ENCODE results near the gene LCN1. TPM values are rescaled to one million over a fixed set of nuclear protein-coding genes. Genes with fewer than 3 reads are reported as not detected.
"Not testable (repeated sequence)": the region's sequence is repeated elsewhere in the genome, so short reads cannot be mapped to it uniquely, and the experiment has no call there.

LCN1 gene
- total RNA-seq, 4 donors from 2014 or later: not detected

- no peak overlapping the region for H3K4me3 ChIP-seq (ENCODE audit: low read depth, poor library complexity, severe bottlenecking)
- WGBS, 2 donors: 72 to 76% methylated on average over 24 to 30 of the region's 30 CpGs
- DNase-seq (ENCODE audit: low spot score in 2 of 2): peak in 1 of 2 donors; percentile 79
- intact Hi-C loops (cut with DNase I; ENCODE audit: low total_unique reads): no loop called here
- no peak for TF ChIP-seq POLR2A (IDR thresholded peaks at IDR 0.05)
- TF ChIP-seq CTCF (IDR thresholded peaks at IDR 0.05): no peak
These were observed 5.7 kb downstream of the LCN1 start for GRCh38 chr9:135526730-135527571.

GRCh38 chr9:135528842-135529435 is 7.7 kb downstream of the LCN1 start:
- intact Hi-C loops (cut with DNase I; ENCODE audit: low total_unique reads); H3K4me3 ChIP-seq (ENCODE audit: low read depth, poor library complexity, severe bottlenecking): not testable (repeated sequence)
- 89 to 94% methylated on average over 10 of the region's 10 CpGs for WGBS, 2 donors
- DNase-seq (ENCODE audit: low spot score in 2 of 2): peak in 1 of 2 donors; percentile 61

- DNase-seq (ENCODE audit: low spot score in 2 of 2): peak in 1 of 2 donors; percentile 42
- H3K4me3 ChIP-seq (ENCODE audit: low read depth, poor library complexity, severe bottlenecking): no peak overlapping the region
- WGBS, 2 donors: 83 to 92% methylated on average over 5 of the region's 5 CpGs
- TF ChIP-seq CTCF (IDR thresholded peaks at IDR 0.05) (no peak), POLR2A (IDR thresholded peaks at IDR 0.05) (no peak)
- intact Hi-C loops (cut with DNase I; ENCODE audit: low total_unique reads): no loop called here
These were observed 8.9 kb downstream of the LCN1 start for GRCh38 chr9:135530146-135530545.

- WGBS, 2 donors: 88 to 96% methylated on average over 6 to 9 of the region's 10 CpGs
- no peak for TF ChIP-seq POLR2A (IDR thresholded peaks at IDR 0.05)
- TF ChIP-seq CTCF (IDR thresholded peaks at IDR 0.05): no peak
- intact Hi-C loops (cut with DNase I; ENCODE audit: low total_unique reads): no loop called here
- H3K4me3 ChIP-seq (ENCODE audit: low read depth, poor library complexity, severe bottlenecking): no peak overlapping the region
- peak in 1 of 2 donors; percentile 77 for DNase-seq (ENCODE audit: low spot score in 2 of 2)
These were observed 9.9 kb downstream of the LCN1 start for GRCh38 chr9:135531096-135531495.

GRCh38 chr9:135533113-135533512 is 11.9 kb downstream of the LCN1 start:
- intact Hi-C loops (cut with DNase I; ENCODE audit: low total_unique reads): no loop called here
- WGBS, 2 donors: 89 to 94% methylated on average over 3 of the region's 3 CpGs
- DNase-seq (ENCODE audit: low spot score in 2 of 2): no peak
- TF ChIP-seq CTCF (IDR thresholded peaks at IDR 0.05): no peak
- no peak for TF ChIP-seq POLR2A (IDR thresholded peaks at IDR 0.05)
- no peak overlapping the region for H3K4me3 ChIP-seq (ENCODE audit: low read depth, poor library complexity, severe bottlenecking)

GRCh38 chr9:135533674-135534073 is 12.4 kb downstream of the LCN1 start:
- no peak for TF ChIP-seq POLR2A (IDR thresholded peaks at IDR 0.05)
- TF ChIP-seq CTCF (IDR thresholded peaks at IDR 0.05): no peak
- DNase-seq (ENCODE audit: low spot score in 2 of 2): peak in 1 of 2 donors; percentile 60
- 83 to 84% methylated on average over 12 of the region's 12 CpGs for WGBS, 2 donors
- intact Hi-C loops (cut with DNase I; ENCODE audit: low total_unique reads): no loop called here
- no peak overlapping the region for H3K4me3 ChIP-seq (ENCODE audit: low read depth, poor library complexity, severe bottlenecking)

- intact Hi-C loops (cut with DNase I; ENCODE audit: low total_unique reads); H3K4me3 ChIP-seq (ENCODE audit: low read depth, poor library complexity, severe bottlenecking): not testable (repeated sequence)
- DNase-seq (ENCODE audit: low spot score in 2 of 2): peak in 1 of 2 donors; percentile 69
- 15 to 30% methylated on average over 10 of the region's 10 CpGs for WGBS, 2 donors
These were observed 13.0 kb downstream of the LCN1 start for GRCh38 chr9:135534192-135534711.

GRCh38 chr9:135534826-135535225 is 13.6 kb downstream of the LCN1 start:
- H3K4me3 ChIP-seq (ENCODE audit: low read depth, poor library complexity, severe bottlenecking); intact Hi-C loops (cut with DNase I; ENCODE audit: low total_unique reads); DNase-seq (ENCODE audit: low spot score in 2 of 2): not testable (repeated sequence)
- WGBS, 2 donors: 73 to 83% methylated on average over 4 of the region's 4 CpGs

GRCh38 chr9:135535631-135536030 is 14.4 kb downstream of the LCN1 start:
- intact Hi-C loops (cut with DNase I; ENCODE audit: low total_unique reads); H3K4me3 ChIP-seq (ENCODE audit: low read depth, poor library complexity, severe bottlenecking): not testable (repeated sequence)
- WGBS, 2 donors: 62 to 71% methylated on average over 7 to 13 of the region's 13 CpGs
- peak in 1 of 2 donors; percentile 78 for DNase-seq (ENCODE audit: low spot score in 2 of 2)
